Measurements from ENCODE around the gene CTSC.

CTSC gene

GRCh38 chr11:88345949-88346348 lies 8.4 kb upstream of the CTSC start:
- Histone ChIP-seq H4K91ac (ENCODE audit: low read depth, low read length, poor library complexity) (no peak overlapping the region), H3K4me2 (ENCODE audit: insufficient read depth, low read length, poor library complexity, severe bottlenecking) (no peak overlapping the region), H3K18ac (ENCODE audit: low read length) (no peak overlapping the region), H3K4me1 (ENCODE audit: control insufficient read depth in 2 of 2, insufficient read depth in 1 of 2, low read depth in 1 of 2, low read length in 2 of 2) (no peaks in the 10 kb centered on the region), H2BK12ac (ENCODE audit: low read length) (no peak overlapping the region), H2BK5ac (ENCODE audit: low read length) (no peak overlapping the region), H3K4me3 (ENCODE audit: low read length in 2 of 2) (no peak overlapping the region), H3K27me3 (ENCODE audit: control insufficient read depth in 3 of 3, insufficient read depth in 3 of 3, low read depth in 1 of 3, low read length in 3 of 3) (no peaks in the 10 kb centered on the region), H3K79me1 (ENCODE audit: low read depth, low read length) (no peaks in the 10 kb centered on the region), H3K27ac (replicated peaks; ENCODE audit: low read length) (no peak overlapping the region), H3K9me3 (replicated peaks in 1 of 2; ENCODE audit: control insufficient read depth in 2 of 2, insufficient read depth in 1 of 2, low read depth in 1 of 2, low read length in 2 of 2) (no peaks in the 10 kb centered on the region), H2BK120ac (ENCODE audit: low read depth, low read length) (no peak overlapping the region), H3K9ac (ENCODE audit: low read depth, low read length, poor library complexity) (no peak overlapping the region), H3K23ac (ENCODE audit: low read depth, low read length, poor library complexity) (no peak overlapping the region), H3K4ac (ENCODE audit: low read length) (no peak overlapping the region), H2BK15ac (ENCODE audit: low read length) (no peak overlapping the region), H4K8ac (ENCODE audit: low read depth, low read length) (no peak overlapping the region), H2AFZ (ENCODE audit: low read length) (no peak overlapping the region), H3K14ac (ENCODE audit: low read length) (no peak overlapping the region), H3K36me3 (replicated peaks in 1 of 2; ENCODE audit: control insufficient read depth in 2 of 2, insufficient read depth in 2 of 2, low read length in 2 of 2) (no peaks in the 10 kb centered on the region), H2AK5ac (ENCODE audit: low read depth, low read length) (no peak overlapping the region)
- DNase-seq (ENCODE audit: low spot score): no peak
- no CpG with 5 or more reads among the region's 1 CpG for whole genome bisulfite sequencing, 2 donors (ENCODE audit: extremely low coverage in 2 of 2, insufficient read length in 2 of 2, insufficient replicate concordance in 1 of 2)

GRCh38 chr11:88345408-88345807 lies 7.9 kb upstream of the CTSC start:
- Histone ChIP-seq H3K23ac (ENCODE audit: low read depth, low read length, poor library complexity) (no peak overlapping the region), H3K4me1 (ENCODE audit: control insufficient read depth in 2 of 2, insufficient read depth in 1 of 2, low read depth in 1 of 2, low read length in 2 of 2) (no peaks in the 10 kb centered on the region), H3K18ac (ENCODE audit: low read length) (no peak overlapping the region), H2BK120ac (ENCODE audit: low read depth, low read length) (no peak overlapping the region), H3K9ac (ENCODE audit: low read depth, low read length, poor library complexity) (no peak overlapping the region), H3K36me3 (replicated peaks in 1 of 2; ENCODE audit: control insufficient read depth in 2 of 2, insufficient read depth in 2 of 2, low read length in 2 of 2) (no peaks in the 10 kb centered on the region), H2BK15ac (ENCODE audit: low read length) (no peak overlapping the region), H3K4me2 (ENCODE audit: insufficient read depth, low read length, poor library complexity, severe bottlenecking) (no peak overlapping the region), H4K91ac (ENCODE audit: low read depth, low read length, poor library complexity) (no peak overlapping the region), H2BK12ac (ENCODE audit: low read length) (no peak overlapping the region), H3K9me3 (replicated peaks in 1 of 2; ENCODE audit: control insufficient read depth in 2 of 2, insufficient read depth in 1 of 2, low read depth in 1 of 2, low read length in 2 of 2) (no peaks in the 10 kb centered on the region), H2AFZ (ENCODE audit: low read length) (no peak overlapping the region), H3K4ac (ENCODE audit: low read length) (no peak overlapping the region), H3K79me1 (ENCODE audit: low read depth, low read length) (no peaks in the 10 kb centered on the region), H2BK5ac (ENCODE audit: low read length) (no peak overlapping the region), H2AK5ac (ENCODE audit: low read depth, low read length) (no peak overlapping the region), H3K4me3 (ENCODE audit: low read length in 2 of 2) (no peak overlapping the region), H4K8ac (ENCODE audit: low read depth, low read length) (no peak overlapping the region), H3K27ac (replicated peaks; ENCODE audit: low read length) (no peak overlapping the region), H3K14ac (ENCODE audit: low read length) (no peak overlapping the region), H3K27me3 (ENCODE audit: control insufficient read depth in 3 of 3, insufficient read depth in 3 of 3, low read depth in 1 of 3, low read length in 3 of 3) (no peaks in the 10 kb centered on the region)
- no peak for DNase-seq (ENCODE audit: low spot score)
- WGBS, 2 donors (ENCODE audit: extremely low coverage in 2 of 2, insufficient read length in 2 of 2, insufficient replicate concordance in 1 of 2): no CpG with 5 or more reads among the region's 2 CpGs

GRCh38 chr11:88344869-88345268 lies 7.3 kb upstream of the CTSC start:
- Histone ChIP-seq H3K18ac (ENCODE audit: low read length) (no peak overlapping the region), H2BK15ac (ENCODE audit: low read length) (no peak overlapping the region), H3K36me3 (replicated peaks in 1 of 2; ENCODE audit: control insufficient read depth in 2 of 2, insufficient read depth in 2 of 2, low read length in 2 of 2) (no peaks in the 10 kb centered on the region), H3K27ac (replicated peaks; ENCODE audit: low read length) (no peak overlapping the region), H2AK5ac (ENCODE audit: low read depth, low read length) (no peak overlapping the region), H2BK120ac (ENCODE audit: low read depth, low read length) (no peak overlapping the region), H2BK5ac (ENCODE audit: low read length) (no peak overlapping the region), H3K4ac (ENCODE audit: low read length) (no peak overlapping the region), H3K9me3 (replicated peaks in 1 of 2; ENCODE audit: control insufficient read depth in 2 of 2, insufficient read depth in 1 of 2, low read depth in 1 of 2, low read length in 2 of 2) (no peaks in the 10 kb centered on the region), H3K79me1 (ENCODE audit: low read depth, low read length) (no peaks in the 10 kb centered on the region), H2BK12ac (ENCODE audit: low read length) (no peak overlapping the region), H2AFZ (ENCODE audit: low read length) (no peak overlapping the region), H3K4me1 (ENCODE audit: control insufficient read depth in 2 of 2, insufficient read depth in 1 of 2, low read depth in 1 of 2, low read length in 2 of 2) (no peaks in the 10 kb centered on the region), H3K27me3 (ENCODE audit: control insufficient read depth in 3 of 3, insufficient read depth in 3 of 3, low read depth in 1 of 3, low read length in 3 of 3) (no peaks in the 10 kb centered on the region), H3K9ac (ENCODE audit: low read depth, low read length, poor library complexity) (no peak overlapping the region), H4K91ac (ENCODE audit: low read depth, low read length, poor library complexity) (no peak overlapping the region), H3K4me3 (ENCODE audit: low read length in 2 of 2) (no peak overlapping the region), H4K8ac (ENCODE audit: low read depth, low read length) (no peak overlapping the region), H3K4me2 (ENCODE audit: insufficient read depth, low read length, poor library complexity, severe bottlenecking) (no peak overlapping the region), H3K23ac (ENCODE audit: low read depth, low read length, poor library complexity) (no peak overlapping the region), H3K14ac (ENCODE audit: low read length) (no peak overlapping the region)
- no CpG with 5 or more reads among the region's 2 CpGs for WGBS, 2 donors (ENCODE audit: extremely low coverage in 2 of 2, insufficient read length in 2 of 2, insufficient replicate concordance in 1 of 2)
- DNase-seq (ENCODE audit: low spot score): no peak

- no peak overlapping the region for H4K91ac ChIP-seq (ENCODE audit: low read depth, low read length, poor library complexity)
- no peak overlapping the region for H3K4me3 ChIP-seq (ENCODE audit: low read length in 2 of 2)
- no peak for DNase-seq (ENCODE audit: low spot score)
- no peak overlapping the region for H2AFZ ChIP-seq (ENCODE audit: low read length)
- H3K27me3 ChIP-seq (ENCODE audit: control insufficient read depth in 3 of 3, insufficient read depth in 3 of 3, low read depth in 1 of 3, low read length in 3 of 3): no peaks in the 10 kb centered on the region
- no peak overlapping the region for H3K18ac ChIP-seq (ENCODE audit: low read length)
- no peak overlapping the region for H2AK5ac ChIP-seq (ENCODE audit: low read depth, low read length)
- no peaks in the 10 kb centered on the region for H3K36me3 ChIP-seq (replicated peaks in 1 of 2; ENCODE audit: control insufficient read depth in 2 of 2, insufficient read depth in 2 of 2, low read length in 2 of 2)
- H3K79me1 ChIP-seq (ENCODE audit: low read depth, low read length): no peaks in the 10 kb centered on the region
- peaks cover 2 to 3% of the 10 kb centered on the region in 2 donors for H3K4me1 ChIP-seq (ENCODE audit: control insufficient read depth in 2 of 2, insufficient read depth in 1 of 2, low read depth in 1 of 2, low read length in 2 of 2)
- H2BK120ac ChIP-seq (ENCODE audit: low read depth, low read length): no peak overlapping the region
- H3K14ac ChIP-seq (ENCODE audit: low read length): no peak overlapping the region
- H2BK5ac ChIP-seq (ENCODE audit: low read length): no peak overlapping the region
- no peak overlapping the region for H4K8ac ChIP-seq (ENCODE audit: low read depth, low read length)
- H3K27ac ChIP-seq (replicated peaks; ENCODE audit: low read length): no peak overlapping the region
- no CpG with 5 or more reads among the region's 4 CpGs for WGBS, 2 donors (ENCODE audit: extremely low coverage in 2 of 2, insufficient read length in 2 of 2, insufficient replicate concordance in 1 of 2)
- no peak overlapping the region for H3K4ac ChIP-seq (ENCODE audit: low read length)
- H3K9ac ChIP-seq (ENCODE audit: low read depth, low read length, poor library complexity): no peak overlapping the region
- no peak overlapping the region for H2BK15ac ChIP-seq (ENCODE audit: low read length)
- H3K23ac ChIP-seq (ENCODE audit: low read depth, low read length, poor library complexity): no peak overlapping the region
- H2BK12ac ChIP-seq (ENCODE audit: low read length): no peak overlapping the region
- H3K4me2 ChIP-seq (ENCODE audit: insufficient read depth, low read length, poor library complexity, severe bottlenecking): no peak overlapping the region
- no peaks in the 10 kb centered on the region for H3K9me3 ChIP-seq (replicated peaks in 1 of 2; ENCODE audit: control insufficient read depth in 2 of 2, insufficient read depth in 1 of 2, low read depth in 1 of 2, low read length in 2 of 2)
These were observed 4.2 kb upstream of the CTSC start for GRCh38 chr11:88341522-88342251.

Measured in neuronal stem cell (in vitro differentiated cells).